ENCODE measurements around the gene MYO16.
A peak's percentile ranks its signal among the peaks of the same experiment; 100 is the strongest.

Gene MYO16

GRCh38 chr13:109160887-109161669 is 531.7 kb downstream of the MYO16 start:
- DNase-seq, result no peak

GRCh38 chr13:109162248-109163036 is 533.0 kb downstream of the MYO16 start:
- no peak for DNase-seq

- no peak for DNase-seq
Observed at GRCh38 chr13:109163037-109163379, 533.6 kb downstream of the MYO16 start.

GRCh38 chr13:109165417-109165904 is 536.0 kb downstream of the MYO16 start:
- DNase-seq, result no peak

GRCh38 chr13:109166804-109167203 is 537.4 kb downstream of the MYO16 start:
- no peak for DNase-seq

- DNase-seq, result no peak
Observed at GRCh38 chr13:109172136-109172535, 542.7 kb downstream of the MYO16 start.

GRCh38 chr13:109175666-109176065 is 546.3 kb downstream of the MYO16 start:
- DNase-seq, result no peak

- peak; percentile 48 for DNase-seq
Observed at GRCh38 chr13:109180905-109181425, 551.6 kb downstream of the MYO16 start.

- DNase-seq, result no peak
Observed at GRCh38 chr13:109182777-109183465, 553.5 kb downstream of the MYO16 start.

GRCh38 chr13:109191413-109191812 is 562.0 kb downstream of the MYO16 start:
- no peak for DNase-seq

GRCh38 chr13:109192306-109192705 is 562.9 kb downstream of the MYO16 start:
- DNase-seq, result no peak

GRCh38 chr13:109196948-109197347 is 567.5 kb downstream of the MYO16 start:
- DNase-seq, result no peak

- no peak for DNase-seq
Observed at GRCh38 chr13:109198585-109198984, 569.2 kb downstream of the MYO16 start.

- DNase-seq, result no peak
Observed at GRCh38 chr13:109199280-109199679, 569.9 kb downstream of the MYO16 start.

- DNase-seq, result no peak
Observed at GRCh38 chr13:109200556-109200955, 571.1 kb downstream of the MYO16 start.

- DNase-seq, result no peak
Observed at GRCh38 chr13:109203587-109203986, 574.2 kb downstream of the MYO16 start.

GRCh38 chr13:109204252-109204651 is 574.8 kb downstream of the MYO16 start:
- DNase-seq, result no peak

- no peak for DNase-seq
Observed at GRCh38 chr13:109204657-109205056, 575.2 kb downstream of the MYO16 start.

- DNase-seq, result no peak
Observed at GRCh38 chr13:109205315-109205714, 575.9 kb downstream of the MYO16 start.

- no peak for DNase-seq
Observed at GRCh38 chr13:109206616-109207015, 577.2 kb downstream of the MYO16 start.

GRCh38 chr13:109207622-109208021 is 578.2 kb downstream of the MYO16 start:
- DNase-seq, result no peak

GRCh38 chr13:109208522-109208921 is 579.1 kb downstream of the MYO16 start:
- no peak for DNase-seq

- no peak for DNase-seq
Observed at GRCh38 chr13:109209526-109209925, 580.1 kb downstream of the MYO16 start.

Data from kidney glomerular epithelial cell (primary cell).